ENCODE results near the gene PPP1R1B.
A peak's percentile ranks its signal among the peaks of the same experiment; 100 is the strongest.

The PPP1R1B gene

GRCh38 chr17:39634384-39634871 lies 7.7 kb downstream of the PPP1R1B start:
- no peak for DNase-seq

GRCh38 chr17:39635614-39636176 lies 8.9 kb downstream of the PPP1R1B start:
- DNase-seq: no peak

- DNase-seq: no peak
These were observed 9.8 kb downstream of the PPP1R1B start for GRCh38 chr17:39636587-39636926.

GRCh38 chr17:39636927-39637736 lies 10.4 kb downstream of the PPP1R1B start, which contains the start of gene STARD3:
TSS of gene STARD3 (plus strand) at chr17:39637144. CDS start at chr17:39653532, 16,388 bp downstream.
- DNase-seq: peak; percentile 86 to 89

GRCh38 chr17:39638317-39638716 lies 11.6 kb downstream of the PPP1R1B start:
- no peak for DNase-seq

- no peak for DNase-seq
These were observed 12.3 kb downstream of the PPP1R1B start for GRCh38 chr17:39639043-39639442.

- DNase-seq: no peak
These were observed 13.1 kb downstream of the PPP1R1B start for GRCh38 chr17:39639566-39640458.

- DNase-seq: no peak
These were observed 13.9 kb downstream of the PPP1R1B start for GRCh38 chr17:39640591-39641031.

- no peak for DNase-seq
These were observed 14.3 kb downstream of the PPP1R1B start for GRCh38 chr17:39641097-39641496.

- no peak for DNase-seq
These were observed 15.1 kb downstream of the PPP1R1B start for GRCh38 chr17:39641883-39642282.

- DNase-seq: no peak
These were observed 15.7 kb downstream of the PPP1R1B start for GRCh38 chr17:39642291-39643074.

- no peak for DNase-seq
These were observed 16.5 kb downstream of the PPP1R1B start for GRCh38 chr17:39643271-39643670.

- DNase-seq: no peak
These were observed 20.5 kb downstream of the PPP1R1B start for GRCh38 chr17:39647256-39647655.

- no peak for DNase-seq
These were observed 22.0 kb downstream of the PPP1R1B start for GRCh38 chr17:39648616-39649366.

- DNase-seq: no peak
These were observed 23.4 kb downstream of the PPP1R1B start for GRCh38 chr17:39650121-39650579.

- no peak for DNase-seq
These were observed 25.3 kb downstream of the PPP1R1B start for GRCh38 chr17:39651923-39652586.

- no peak for DNase-seq
These were observed 26.0 kb downstream of the PPP1R1B start for GRCh38 chr17:39652587-39653315.

- no peak for DNase-seq
These were observed 26.5 kb downstream of the PPP1R1B start for GRCh38 chr17:39653316-39653661.

- peak; percentile 86 to 87 for DNase-seq
These were observed 27.0 kb downstream of the PPP1R1B start for GRCh38 chr17:39653662-39654331.

GRCh38 chr17:39655105-39655504 lies 28.4 kb downstream of the PPP1R1B start:
- no peak for DNase-seq
